WTC11 (cell line): ENCODE measurements around the gene CSH1. TPM values are rescaled to one million over a fixed set of nuclear protein-coding genes. Genes with fewer than 3 reads are reported as not detected.

Experiments
- ATAC-seq: fragments of 200-7000 bp; cut with Tn5 transposase; 2 replicates; pipeline ENCODE4 v1.10.0; 2021; ENCODE audit warnings: mild to moderate bottlenecking, moderate library complexity
- CTCF ChIA-PET: fragments of 300-600 bp; sonication (Branson Sonifier 250); formaldehyde crosslinking; loops from one replicate; lab custom pipeline; 2021; ENCODE audit warnings: antibody characterized with exemption; lab: Charles Lee
- POLR2A ChIA-PET: fragments of 350-600 bp; sonication (Branson Sonifier 250); formaldehyde crosslinking; loops from one replicate; lab custom pipeline; 2021; ENCODE audit warnings: antibody characterized with exemption; lab: Charles Lee
- DNase-seq: peaks from one replicate; pipeline ENCODE4 v3.0.0; 2021; ENCODE audit warnings: low spot score
- H3K27ac Mint-ChIP-seq: 2 replicates; pipeline ENCODE4 v1.8.0; 2021; ENCODE audit warnings: mixed read lengths
- H3K27me3 Mint-ChIP-seq: 2 replicates; pipeline ENCODE4 v1.8.0; 2021; ENCODE audit warnings: low read depth, mild to moderate bottlenecking, moderate library complexity, mixed read lengths
- H3K36me3 Mint-ChIP-seq: 2 replicates; pipeline ENCODE4 v1.8.0; 2021; ENCODE audit warnings: mixed read lengths
- H3K4me1 Mint-ChIP-seq: 2 replicates; pipeline ENCODE4 v1.8.0; 2022; ENCODE audit warnings: mixed read lengths
- H3K4me3 Mint-ChIP-seq: 2 replicates; pipeline ENCODE4 v1.8.0; 2021; ENCODE audit warnings: mild to moderate bottlenecking, moderate library complexity, mixed read lengths
- H3K9me3 Mint-ChIP-seq: 2 replicates; pipeline ENCODE4 v1.8.0; 2021; ENCODE audit warnings: mixed read lengths
- AFF4 ChIP-seq: sonication (generic); formaldehyde crosslinking; IDR thresholded peaks from 2 replicates; pipeline ENCODE4 v1.8.1; 2023; ENCODE audit warnings: mild to moderate bottlenecking, missing genetic modification reagents, borderline replicate concordance
- ATF1 ChIP-seq: sonication (generic); formaldehyde crosslinking; IDR thresholded peaks from 2 replicates; pipeline ENCODE4 v1.8.1; 2023; ENCODE audit warnings: mild to moderate bottlenecking, moderate library complexity, missing genetic modification reagents
- ATF2 ChIP-seq: sonication (generic); formaldehyde crosslinking; IDR thresholded peaks from 2 replicates; pipeline ENCODE4 v1.8.1; 2022; ENCODE audit warnings: low read depth, missing genetic modification reagents, borderline replicate concordance
- ELF4 ChIP-seq: sonication (generic); formaldehyde crosslinking; IDR thresholded peaks from 2 replicates; pipeline ENCODE4 v1.8.1; 2022; ENCODE audit warnings: low read depth, mild to moderate bottlenecking, moderate library complexity, missing genetic modification reagents
- ERG ChIP-seq: fragments of 250-450 bp; sonication (Bioruptor Pico); IDR thresholded peaks from 2 replicates; pipeline ENCODE4 v1.8.0; 2021; ENCODE audit warnings: mild to moderate bottlenecking
- FOXK1 ChIP-seq: sonication (generic); formaldehyde crosslinking; IDR thresholded peaks from 2 replicates; pipeline ENCODE4 v1.8.0; 2022; ENCODE audit warnings: mild to moderate bottlenecking, moderate library complexity, missing genetic modification reagents
- GABPB1 ChIP-seq: sonication (generic); formaldehyde crosslinking; IDR thresholded peaks from 2 replicates; pipeline ENCODE4 v1.8.1; 2023; ENCODE audit warnings: mild to moderate bottlenecking, missing genetic modification reagents
- GRHL2 ChIP-seq: fragments of 250-450 bp; sonication (Bioruptor Pico); IDR thresholded peaks from 2 replicates; pipeline ENCODE4 v1.8.0; 2022; ENCODE audit warnings: mild to moderate bottlenecking, moderate library complexity; ENCODE audit not compliant: insufficient replicate concordance, severe bottlenecking
- IRF1 ChIP-seq: sonication (generic); formaldehyde crosslinking; IDR thresholded peaks from 2 replicates; pipeline ENCODE4 v1.8.0; 2023; ENCODE audit warnings: missing genetic modification reagents
- JAZF1 ChIP-seq: fragments of 250-450 bp; sonication (Bioruptor Pico); IDR thresholded peaks from 2 replicates; pipeline ENCODE4 v1.9.0; 2021; ENCODE audit warnings: moderate library complexity, mild to moderate bottlenecking, inconsistent platforms
- MXD4 ChIP-seq: fragments of 250-450 bp; sonication (Bioruptor Pico); IDR thresholded peaks from 2 replicates; pipeline ENCODE4 v1.8.0; 2021; ENCODE audit warnings: mild to moderate bottlenecking, moderate library complexity, borderline replicate concordance
- NR1H2 ChIP-seq: sonication (generic); formaldehyde crosslinking; IDR thresholded peaks from 2 replicates; pipeline ENCODE4 v1.9.0; 2021; ENCODE audit warnings: mild to moderate bottlenecking, moderate library complexity, missing genetic modification reagents
- RELA ChIP-seq: sonication (generic); formaldehyde crosslinking; IDR thresholded peaks from 2 replicates; pipeline ENCODE4 v1.8.1; 2022; ENCODE audit warnings: missing genetic modification reagents, mild to moderate bottlenecking, borderline replicate concordance
- SMAD3 ChIP-seq: sonication (generic); formaldehyde crosslinking; IDR thresholded peaks from 2 replicates; pipeline ENCODE4 v1.8.0; 2022; ENCODE audit warnings: missing genetic modification reagents, mild to moderate bottlenecking, borderline replicate concordance
- SOX15 ChIP-seq: fragments of 250-450 bp; sonication (Bioruptor Pico); IDR thresholded peaks from 2 replicates; pipeline ENCODE4 v1.9.0; 2021; ENCODE audit warnings: mild to moderate bottlenecking
- TP53 ChIP-seq: sonication (generic); formaldehyde crosslinking; IDR thresholded peaks from 2 replicates; pipeline ENCODE4 v1.8.1; 2023; ENCODE audit warnings: mild to moderate bottlenecking, missing genetic modification reagents
- USF2 ChIP-seq: sonication (generic); formaldehyde crosslinking; IDR thresholded peaks from 2 replicates; pipeline ENCODE4 v1.8.1; 2023; ENCODE audit warnings: mild to moderate bottlenecking, missing genetic modification reagents, moderate library complexity
- ZNF138 ChIP-seq: sonication (generic); formaldehyde crosslinking; conservative IDR thresholded peaks from 2 replicates; pipeline ENCODE4 v1.8.1; 2022; ENCODE audit warnings: mild to moderate bottlenecking, moderate library complexity, missing genetic modification reagents
- ZNF219 ChIP-seq: sonication (generic); formaldehyde crosslinking; IDR thresholded peaks from 2 replicates; pipeline ENCODE4 v1.8.0; 2023; ENCODE audit warnings: missing genetic modification reagents, mild to moderate bottlenecking, borderline replicate concordance
- ZNF263 ChIP-seq: sonication (generic); formaldehyde crosslinking; IDR thresholded peaks from 2 replicates; pipeline ENCODE4 v1.8.1; 2022; ENCODE audit warnings: low read depth, mild to moderate bottlenecking, moderate library complexity, missing genetic modification reagents
- ZNF423 ChIP-seq: fragments of 250-450 bp; sonication (Bioruptor Pico); IDR thresholded peaks from 2 replicates; pipeline ENCODE4 v2.1.2; 2022; ENCODE audit warnings: mild to moderate bottlenecking, moderate library complexity
- ZNF512 ChIP-seq: sonication (generic); formaldehyde crosslinking; IDR thresholded peaks from 2 replicates; pipeline ENCODE4 v1.8.1; 2022; ENCODE audit warnings: missing genetic modification reagents, borderline replicate concordance
- ZSCAN18 ChIP-seq: fragments of 250-450 bp; sonication (Bioruptor Pico); IDR thresholded peaks from 2 replicates; pipeline ENCODE4 v2.1.2; 2022; ENCODE audit warnings: mild to moderate bottlenecking, moderate library complexity
- total RNA-seq: library from RNA; stranded (reverse); gene quantifications from 3 replicates; pipeline ENCODE4 v1.2.3, GENCODE V29; 2021

CSH1 gene
- total RNA-seq, 1 experiment from 2014 or later: not detected

- H3K27me3 Mint-ChIP-seq: peaks cover 91% of the 10 kb centered on the region
- H3K36me3 Mint-ChIP-seq: peaks cover 6% of the 10 kb centered on the region
- ATAC-seq (no peak), DNase-seq (no peak)
- no peak overlapping the region for H3K4me3 Mint-ChIP-seq
- H3K27ac Mint-ChIP-seq: no peak overlapping the region
- no peak for TF ChIP-seq SOX15 (CRISPR knock-in tag)
- no peak for TF ChIP-seq MXD4 (CRISPR knock-in tag)
- TF ChIP-seq ERG (CRISPR knock-in tag): no peak
- no peak for TF ChIP-seq ZNF263 (CRISPR knock-in tag)
- TF ChIP-seq GABPB1 (CRISPR knock-in tag): no peak
- TF ChIP-seq JAZF1 (CRISPR knock-in tag): no peak
- no peak for TF ChIP-seq NR1H2 (CRISPR knock-in tag)
- no peak for TF ChIP-seq ZSCAN18
- TF ChIP-seq IRF1 (CRISPR knock-in tag): no peak
- no peak for TF ChIP-seq ZNF512
- no peak for TF ChIP-seq ELF4 (CRISPR knock-in tag)
- TF ChIP-seq ZNF219 (CRISPR knock-in tag): no peak
- TF ChIP-seq FOXK1 (CRISPR knock-in tag): no peak
- TF ChIP-seq AFF4: no peak
- no peaks in the 10 kb centered on the region for H3K4me1 Mint-ChIP-seq
- ChIA-PET CTCF (interaction anchor here (1.7 kb wide), 1 partner anchor 16 kb away, joined by 5 read pairs; no protein-coding TSS in a partner anchor), POLR2A (no interaction called here)
- H3K9me3 Mint-ChIP-seq: peaks cover 12% of the 10 kb centered on the region
These were observed 46.0 kb downstream of the CSH1 start for GRCh38 chr17:63850401-63850800.

GRCh38 chr17:63848834-63849689 lies 47.3 kb downstream of the CSH1 start:
- Mint-ChIP-seq H3K4me1 (no peaks in the 10 kb centered on the region), H3K36me3 (peaks cover 6% of the 10 kb centered on the region), H3K9me3 (peaks cover 12% of the 10 kb centered on the region), H3K27me3 (peaks cover 84% of the 10 kb centered on the region), H3K27ac (peak overlapping the region; percentile 97), H3K4me3 (peak overlapping the region; percentile 60)
- peak; percentile 94 for ATAC-seq
- DNase-seq: peak; percentile 97
- ChIA-PET CTCF (interaction anchor here (0.6 to 3.9 kb wide), 22 partner anchors 9 to 423 kb away, joined by 3 to 43 read pairs (median 5); partner anchors contain the start of genes ACE, CCDC47, CSHL1 and DDX42), POLR2A (interaction anchor here (0.7 kb wide), 1 partner anchor 10 kb away, joined by 3 read pairs; no protein-coding TSS in a partner anchor)
- TF ChIP-seq GRHL2 (CRISPR knock-in tag): no peak
- TF ChIP-seq TP53 (CRISPR knock-in tag): peak; percentile 95
- peak; percentile 16; the same call in 1 of the 2 replicates for TF ChIP-seq RELA (CRISPR knock-in tag)
- peak; percentile 82 for TF ChIP-seq ZNF138
- peak; percentile 94 for TF ChIP-seq USF2 (CRISPR knock-in tag)
- TF ChIP-seq ATF1: peak; percentile 92
- TF ChIP-seq ATF2 (CRISPR knock-in tag): peak; percentile 69; the same call in 1 of the 2 replicates
- TF ChIP-seq SMAD3 (CRISPR knock-in tag): no peak; the same call in 1 of the 2 replicates
- TF ChIP-seq ZNF263 (CRISPR knock-in tag): 0 out of 2 replicates have a peak, but pooled peaks have one; percentile 4
- no peak for TF ChIP-seq ZNF423 (CRISPR knock-in tag)
